Trophoblast cell (in vitro differentiated cells and primary cell): ENCODE results near the gene HIPK2.

Source experiments
- DNase-seq, 2 donors: peaks; one replicate each; pipeline ENCODE4 v3.0.0-alpha.2; 2016
- H2AFZ ChIP-seq: 2 replicates; pipeline ENCODE4 v1.6.1; 2013; ENCODE audit warnings: low read length, moderate library complexity, mild to moderate bottlenecking; ENCODE audit not compliant: insufficient read depth, poor library complexity
- H2AK5ac ChIP-seq: 2 replicates; pipeline ENCODE4 v1.6.1; 2013; ENCODE audit warnings: mild to moderate bottlenecking, low read length
- H2BK120ac ChIP-seq: 2 replicates; pipeline ENCODE4 v1.6.1; 2013; ENCODE audit warnings: low read length, mild to moderate bottlenecking, moderate library complexity; ENCODE audit not compliant: insufficient read depth, poor library complexity
- H2BK12ac ChIP-seq: 2 replicates; pipeline ENCODE4 v1.6.1; 2013; ENCODE audit warnings: mild to moderate bottlenecking, low read length, moderate library complexity
- H2BK5ac ChIP-seq: 2 replicates; pipeline ENCODE4 v1.6.1; 2013; ENCODE audit warnings: low read length, low read depth, moderate library complexity, mild to moderate bottlenecking; ENCODE audit not compliant: poor library complexity
- H3K14ac ChIP-seq: 2 replicates; pipeline ENCODE4 v1.6.1; 2013; ENCODE audit warnings: mild to moderate bottlenecking, low read length
- H3K18ac ChIP-seq: 2 replicates; pipeline ENCODE4 v1.6.1; 2013; ENCODE audit warnings: mild to moderate bottlenecking, low read length
- H3K23ac ChIP-seq: 2 replicates; pipeline ENCODE4 v1.6.1; 2013; ENCODE audit warnings: low read length
- H3K27ac ChIP-seq: 2 replicates; pipeline ENCODE4 v1.5.1; 2013; ENCODE audit warnings: low read depth, mild to moderate bottlenecking, inconsistent platforms, low read length, moderate library complexity
- H3K27me3 ChIP-seq: 2 replicates; pipeline ENCODE4 v1.6.1; 2013; ENCODE audit warnings: inconsistent platforms, mild to moderate bottlenecking, low read length, moderate library complexity; ENCODE audit not compliant: insufficient read depth
- H3K36me3 ChIP-seq, 2 experiments: 1 replicate in 1 of 2; 2 replicates in 1 of 2; pipeline ENCODE4 v1.6.1; 2013; ENCODE audit warnings: low read length in 2 of 2, mild to moderate bottlenecking in 2 of 2, moderate library complexity in 1 of 2; ENCODE audit not compliant: insufficient read depth in 2 of 2, control insufficient read depth in 1 of 2
- H3K4ac ChIP-seq: 2 replicates; pipeline ENCODE4 v1.6.1; 2013; ENCODE audit warnings: low read depth, mild to moderate bottlenecking, low read length, moderate library complexity
- H3K4me1 ChIP-seq, 2 experiments: 1 replicate in 1 of 2; 2 replicates in 1 of 2; pipeline ENCODE4 v1.6.1; 2013; ENCODE audit warnings: low read length in 2 of 2, mild to moderate bottlenecking in 2 of 2, moderate library complexity in 1 of 2; ENCODE audit not compliant: insufficient read depth in 2 of 2, control insufficient read depth in 1 of 2
- H3K4me2 ChIP-seq: 2 replicates; pipeline ENCODE4 v1.6.1; 2013; ENCODE audit warnings: inconsistent platforms, mild to moderate bottlenecking, low read length, moderate library complexity
- H3K4me3 ChIP-seq: 2 replicates; pipeline ENCODE4 v1.5.1; 2013; ENCODE audit warnings: mild to moderate bottlenecking, low read depth, low read length, inconsistent platforms
- H3K79me1 ChIP-seq: one replicate; pipeline ENCODE4 v1.6.1; 2013; ENCODE audit warnings: low read length
- H3K79me2 ChIP-seq: 2 replicates; pipeline ENCODE4 v1.6.1; 2013; ENCODE audit warnings: low read length, mild to moderate bottlenecking; ENCODE audit not compliant: control insufficient read depth, insufficient read depth, poor library complexity
- H3K9ac ChIP-seq: 2 replicates; pipeline ENCODE4 v1.6.1; 2013; ENCODE audit warnings: mild to moderate bottlenecking, low read length
- H3K9me3 ChIP-seq: 2 replicates; pipeline ENCODE4 v1.6.1; 2013; ENCODE audit warnings: low read depth, mild to moderate bottlenecking, control low read depth, inconsistent platforms, low read length; ENCODE audit not compliant: insufficient read depth
- H4K12ac ChIP-seq: 2 replicates; pipeline ENCODE4 v1.6.1; 2013; ENCODE audit warnings: low read depth, mild to moderate bottlenecking, low read length, moderate library complexity
- H4K8ac ChIP-seq: 2 replicates; pipeline ENCODE4 v1.6.1; 2013; ENCODE audit warnings: low read depth, mild to moderate bottlenecking, low read length, moderate library complexity
- H4K91ac ChIP-seq: one replicate; pipeline ENCODE4 v1.6.1; 2013; ENCODE audit warnings: low read depth, mild to moderate bottlenecking, low read length, moderate library complexity
- WGBS: extraction: QIAGEN DNeasy Blood & Tissue Kit; methylation state at CpG from one replicate; pipeline ENCODE4 v1.1.7; 2013; ENCODE audit warnings: missing lambda C conversion rate; ENCODE audit not compliant: insufficient read length, insufficient coverage; ENCODE audit errors: extremely low coverage; 5-methylcytosine and 5-hydroxymethylcytosine counted together

The HIPK2 gene

DNA sequence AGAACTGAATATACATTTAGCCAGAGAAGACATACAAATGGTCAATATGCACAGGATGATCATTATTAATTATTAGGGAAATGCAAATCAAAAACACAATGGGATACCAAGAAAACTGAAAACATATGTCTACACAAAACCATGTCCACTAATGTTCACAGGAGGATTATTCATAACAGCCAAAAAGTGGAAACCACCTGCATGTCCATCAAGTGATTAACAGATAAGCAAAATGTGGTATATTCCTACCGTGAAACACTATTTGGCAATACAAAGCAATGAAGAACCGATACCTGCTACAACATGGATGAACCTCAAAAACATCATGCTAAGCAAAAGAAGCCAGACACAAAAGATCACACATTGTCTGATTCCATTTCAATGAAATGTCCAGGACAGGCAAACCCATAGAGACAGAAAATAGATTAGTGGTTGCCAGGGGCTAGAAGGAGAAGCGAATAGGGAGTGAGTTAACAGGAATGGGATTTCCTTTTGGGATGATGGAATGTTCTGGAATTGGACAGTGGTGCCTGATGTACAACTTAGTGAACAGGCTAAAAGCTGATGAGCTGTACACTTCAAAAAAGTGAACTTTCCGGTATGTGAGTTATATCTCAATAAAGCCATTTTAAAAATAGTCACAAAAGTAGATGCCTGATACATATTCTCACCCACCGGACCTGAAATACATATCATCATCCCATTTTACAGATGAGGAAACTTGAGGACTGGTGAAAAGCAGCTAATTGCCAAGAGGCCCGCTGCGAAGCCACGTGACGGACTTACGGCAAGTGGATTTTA is 33.6 kb downstream of the HIPK2 start:
- no peaks in the 10 kb centered on the region for H3K9me3 ChIP-seq
- H3K36me3 ChIP-seq = no peaks in the 10 kb centered on the region
- no peak overlapping the region for H3K4ac ChIP-seq
- DNase-seq = no peak
- no peak overlapping the region for H3K23ac ChIP-seq
- no peaks in the 10 kb centered on the region for H3K79me1 ChIP-seq
- H3K79me2 ChIP-seq = no peaks in the 10 kb centered on the region
- no peak overlapping the region for H3K18ac ChIP-seq
- no peak overlapping the region for H2BK5ac ChIP-seq
- WGBS = no CpG with 5 or more reads among the region's 10 CpGs
- no peak overlapping the region for H3K27ac ChIP-seq
- H4K91ac ChIP-seq = no peak overlapping the region
- no peak overlapping the region for H2AFZ ChIP-seq
- no peak overlapping the region for H3K4me3 ChIP-seq
- H3K27me3 ChIP-seq = no peaks in the 10 kb centered on the region
- H2AK5ac ChIP-seq = no peak overlapping the region
- H4K8ac ChIP-seq = no peak overlapping the region
- H2BK12ac ChIP-seq = no peak overlapping the region
- no peak overlapping the region for H3K9ac ChIP-seq
- H4K12ac ChIP-seq = no peak overlapping the region
- H3K4me1 ChIP-seq = no peaks in the 10 kb centered on the region
- no peak overlapping the region for H3K14ac ChIP-seq
- no peak overlapping the region for H2BK120ac ChIP-seq
- H3K4me2 ChIP-seq = no peak overlapping the region

DNA sequence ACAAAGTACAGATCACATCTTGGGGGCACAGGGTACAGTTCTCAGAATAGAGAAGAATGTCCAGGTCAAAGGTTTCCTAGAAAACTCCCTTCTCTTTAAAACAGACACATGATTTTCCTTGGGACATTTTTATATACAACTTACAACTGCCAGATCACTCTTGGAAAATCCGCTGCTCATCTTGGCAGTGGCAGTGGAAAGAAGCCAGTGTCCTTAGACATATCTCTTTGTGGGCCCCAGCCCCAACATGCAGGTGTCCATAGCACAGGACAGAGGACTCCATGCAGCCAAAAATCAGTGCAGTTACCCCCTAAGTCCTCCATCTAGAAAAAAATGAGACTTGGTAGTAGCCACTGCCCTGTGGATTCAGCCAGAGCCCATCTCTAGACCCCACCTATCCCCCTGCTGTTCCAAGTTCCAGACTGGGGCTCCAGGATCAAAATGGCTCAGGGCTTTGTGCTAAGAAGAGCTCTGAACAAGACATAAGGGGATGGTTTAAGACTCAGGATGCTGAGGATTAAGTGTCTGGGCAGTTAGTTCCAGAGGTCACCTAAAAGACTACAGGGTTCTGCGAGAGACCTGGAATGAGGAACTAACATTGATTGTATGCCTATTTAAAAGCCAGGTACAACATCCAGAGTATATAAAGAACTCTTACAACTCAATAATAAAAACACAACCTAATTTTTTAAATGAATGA is 34.4 kb downstream of the HIPK2 start:
- H3K9ac ChIP-seq = no peak overlapping the region
- H3K27ac ChIP-seq = no peak overlapping the region
- H4K91ac ChIP-seq = no peak overlapping the region
- no peak overlapping the region for H3K23ac ChIP-seq
- H2BK5ac ChIP-seq = no peak overlapping the region
- H2AFZ ChIP-seq = no peak overlapping the region
- H3K4me3 ChIP-seq = no peak overlapping the region
- H3K27me3 ChIP-seq = no peaks in the 10 kb centered on the region
- no peak overlapping the region for H3K18ac ChIP-seq
- H3K36me3 ChIP-seq = no peaks in the 10 kb centered on the region
- H3K79me2 ChIP-seq = no peaks in the 10 kb centered on the region
- H2BK12ac ChIP-seq = no peak overlapping the region
- H3K4me2 ChIP-seq = no peak overlapping the region
- H3K9me3 ChIP-seq = no peaks in the 10 kb centered on the region
- H3K14ac ChIP-seq = no peak overlapping the region
- H3K4me1 ChIP-seq = no peaks in the 10 kb centered on the region
- no peak overlapping the region for H2BK120ac ChIP-seq
- H4K12ac ChIP-seq = no peak overlapping the region
- H3K4ac ChIP-seq = no peak overlapping the region
- no peaks in the 10 kb centered on the region for H3K79me1 ChIP-seq
- no peak for DNase-seq
- WGBS = no CpG with 5 or more reads among the region's 2 CpGs
- no peak overlapping the region for H4K8ac ChIP-seq
- H2AK5ac ChIP-seq = no peak overlapping the region

DNA sequence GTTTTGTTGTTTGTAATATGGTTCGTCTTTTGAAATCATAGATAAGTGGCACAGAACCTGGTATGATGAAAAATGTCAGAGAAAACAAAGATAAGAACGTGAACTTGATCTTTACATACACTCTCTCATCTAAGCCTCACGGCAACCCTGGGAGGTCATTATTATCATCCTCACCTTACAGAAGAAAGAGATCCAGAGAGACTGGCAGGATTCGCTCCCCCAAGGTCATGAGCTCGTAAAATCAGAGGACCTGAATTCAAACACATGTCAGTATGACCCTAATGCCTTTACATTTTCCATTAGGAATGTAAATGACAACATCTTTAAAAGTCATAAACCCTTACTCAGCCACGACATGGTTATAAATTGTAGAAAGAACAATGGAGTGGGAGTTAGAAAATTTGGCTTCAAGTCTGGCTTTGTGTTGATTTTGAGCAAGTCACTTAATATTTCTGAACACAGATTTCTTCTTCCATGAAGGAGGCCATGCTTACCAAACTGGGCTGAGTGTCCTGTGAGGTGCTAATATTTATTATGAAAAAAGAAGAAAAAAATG is 35.9 kb downstream of the HIPK2 start:
- H3K9ac ChIP-seq = no peak overlapping the region
- H3K4me1 ChIP-seq = no peaks in the 10 kb centered on the region
- no peak for DNase-seq
- H4K12ac ChIP-seq = no peak overlapping the region
- H3K4me3 ChIP-seq = no peak overlapping the region
- H3K27me3 ChIP-seq = no peaks in the 10 kb centered on the region
- H3K9me3 ChIP-seq = no peaks in the 10 kb centered on the region
- H3K14ac ChIP-seq = no peak overlapping the region
- no CpG with 5 or more reads among the region's 6 CpGs for WGBS
- H3K4ac ChIP-seq = no peak overlapping the region
- H3K23ac ChIP-seq = no peak overlapping the region
- no peak overlapping the region for H2BK5ac ChIP-seq
- H3K4me2 ChIP-seq = no peak overlapping the region
- no peaks in the 10 kb centered on the region for H3K36me3 ChIP-seq
- no peak overlapping the region for H2BK12ac ChIP-seq
- H3K18ac ChIP-seq = no peak overlapping the region
- H2AFZ ChIP-seq = no peak overlapping the region
- no peaks in the 10 kb centered on the region for H3K79me1 ChIP-seq
- H2AK5ac ChIP-seq = no peak overlapping the region
- H3K79me2 ChIP-seq = no peaks in the 10 kb centered on the region
- no peak overlapping the region for H3K27ac ChIP-seq
- no peak overlapping the region for H4K8ac ChIP-seq
- no peak overlapping the region for H4K91ac ChIP-seq
- H2BK120ac ChIP-seq = no peak overlapping the region

DNA sequence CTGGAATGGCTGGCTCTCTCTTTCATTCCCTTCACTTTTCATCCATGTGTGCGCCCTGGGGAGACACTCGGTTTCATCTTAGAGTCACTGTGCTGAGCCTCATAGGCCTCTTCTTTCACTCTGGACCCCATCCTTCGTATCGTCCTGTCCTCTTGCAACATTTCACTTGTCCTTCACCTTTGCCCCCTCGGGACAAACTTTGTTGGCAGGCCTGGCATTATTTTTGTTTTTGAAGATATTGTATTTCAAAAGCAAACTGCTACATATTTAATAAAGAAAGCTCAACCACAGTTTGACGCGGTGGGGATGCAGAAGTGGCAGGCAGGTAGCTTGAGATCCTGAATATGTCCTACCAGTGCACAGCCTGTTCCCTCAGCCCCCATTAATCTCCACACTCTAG is 36.6 kb downstream of the HIPK2 start:
- no peak overlapping the region for H4K8ac ChIP-seq
- no peak overlapping the region for H2BK5ac ChIP-seq
- H3K27me3 ChIP-seq = no peaks in the 10 kb centered on the region
- H3K18ac ChIP-seq = no peak overlapping the region
- no peak for DNase-seq
- H2AFZ ChIP-seq = no peak overlapping the region
- no peak overlapping the region for H2BK120ac ChIP-seq
- no peaks in the 10 kb centered on the region for H3K79me1 ChIP-seq
- no peak overlapping the region for H3K4me2 ChIP-seq
- H3K14ac ChIP-seq = no peak overlapping the region
- H3K4me1 ChIP-seq = no peaks in the 10 kb centered on the region
- WGBS = no CpG with 5 or more reads among the region's 7 CpGs
- H3K9ac ChIP-seq = no peak overlapping the region
- H3K23ac ChIP-seq = no peak overlapping the region
- H4K12ac ChIP-seq = no peak overlapping the region
- H4K91ac ChIP-seq = no peak overlapping the region
- H3K4ac ChIP-seq = no peak overlapping the region
- H3K79me2 ChIP-seq = no peaks in the 10 kb centered on the region
- H3K9me3 ChIP-seq = no peaks in the 10 kb centered on the region
- H3K4me3 ChIP-seq = no peak overlapping the region
- H3K36me3 ChIP-seq = no peaks in the 10 kb centered on the region
- H3K27ac ChIP-seq = no peak overlapping the region
- H2BK12ac ChIP-seq = no peak overlapping the region
- no peak overlapping the region for H2AK5ac ChIP-seq
